HUES6 (cell line): ENCODE measurements around the gene ADORA1.

Source experiments
- H3K27ac ChIP-seq: 2 replicates; pipeline ENCODE4 v1.7.0; 2013; ENCODE audit warnings: low read depth, mild to moderate bottlenecking, low read length, inconsistent platforms
- H3K27me3 ChIP-seq: 2 replicates; pipeline ENCODE4 v1.6.1; 2013; ENCODE audit warnings: low read length; ENCODE audit not compliant: control insufficient read depth, insufficient read depth
- H3K36me3 ChIP-seq: 2 replicates; pipeline ENCODE4 v1.6.1; 2013; ENCODE audit warnings: low read length; ENCODE audit not compliant: control insufficient read depth, insufficient read depth
- H3K4me1 ChIP-seq: 2 replicates; pipeline ENCODE4 v1.6.1; 2013; ENCODE audit warnings: low read length; ENCODE audit not compliant: control insufficient read depth, insufficient read depth
- H3K4me3 ChIP-seq: 2 replicates; pipeline ENCODE4 v1.5.1; 2013; ENCODE audit warnings: low read depth, low read length
- H3K9ac ChIP-seq: one replicate; pipeline ENCODE4 v1.6.1; 2013; ENCODE audit warnings: mild to moderate bottlenecking, low read length
- H3K9me3 ChIP-seq: 2 replicates; pipeline ENCODE4 v1.6.1; 2013; ENCODE audit warnings: low read depth, low read length; ENCODE audit not compliant: control insufficient read depth, insufficient read depth

Gene ADORA1

GRCh38 chr1:203185585-203185984 lies 58.1 kb downstream of the ADORA1 start:
- no peak overlapping the region for H3K9ac ChIP-seq
- no peaks in the 10 kb centered on the region for H3K27me3 ChIP-seq
- no peak overlapping the region for H3K4me3 ChIP-seq
- no peaks in the 10 kb centered on the region for H3K9me3 ChIP-seq
- H3K27ac ChIP-seq, result no peak overlapping the region
- H3K36me3 ChIP-seq, result no peaks in the 10 kb centered on the region
- peaks cover 29% of the 10 kb centered on the region for H3K4me1 ChIP-seq

GRCh38 chr1:203186091-203186445 lies 58.5 kb downstream of the ADORA1 start:
- Histone ChIP-seq H3K27me3 (no peaks in the 10 kb centered on the region), H3K4me3 (no peak overlapping the region), H3K9me3 (no peaks in the 10 kb centered on the region), H3K9ac (no peak overlapping the region), H3K27ac (no peak overlapping the region), H3K4me1 (peaks cover 29% of the 10 kb centered on the region), H3K36me3 (no peaks in the 10 kb centered on the region)

GRCh38 chr1:203186446-203187303 lies 59.1 kb downstream of the ADORA1 start, which contains the start of gene CHI3L1:
CHI3L1 (minus strand) TSS chr1:203186704; CDS start chr1:203186623, 81 bp downstream.
- H3K9me3 ChIP-seq, result no peaks in the 10 kb centered on the region
- H3K36me3 ChIP-seq, result no peaks in the 10 kb centered on the region
- H3K4me3 ChIP-seq, result no peak within 1 kb of the TSS
- no peak within 1 kb of the TSS for H3K9ac ChIP-seq
- no peaks in the 10 kb centered on the region for H3K27me3 ChIP-seq
- H3K4me1 ChIP-seq, result peaks cover 29% of the 10 kb centered on the region
- H3K27ac ChIP-seq, result no peak within 1 kb of the TSS

GRCh38 chr1:203187304-203187685 lies 59.8 kb downstream of the ADORA1 start:
- H3K4me1 ChIP-seq, result peaks cover 24% of the 10 kb centered on the region

GRCh38 chr1:203187689-203188264 lies 60.3 kb downstream of the ADORA1 start:
- Histone ChIP-seq H3K4me1 (peaks cover 24% of the 10 kb centered on the region), H3K4me3 (no peak overlapping the region), H3K27ac (no peak overlapping the region)

More at GRCh38 chr1:203187304-203187685, 59.8 kb downstream of the ADORA1 start:
- H3K36me3 ChIP-seq, result no peaks in the 10 kb centered on the region
- no peak overlapping the region for H3K9ac ChIP-seq
- H3K9me3 ChIP-seq, result no peaks in the 10 kb centered on the region
- no peak overlapping the region for H3K4me3 ChIP-seq
- no peak overlapping the region for H3K27ac ChIP-seq
- H3K27me3 ChIP-seq, result no peaks in the 10 kb centered on the region

GRCh38 chr1:203188686-203189232 lies 61.2 kb downstream of the ADORA1 start:
- Histone ChIP-seq H3K4me1 (peaks cover 24% of the 10 kb centered on the region), H3K36me3 (no peaks in the 10 kb centered on the region), H3K9me3 (no peaks in the 10 kb centered on the region), H3K4me3 (no peak overlapping the region), H3K9ac (no peak overlapping the region), H3K27me3 (no peaks in the 10 kb centered on the region), H3K27ac (no peak overlapping the region)

More at GRCh38 chr1:203187689-203188264, 60.3 kb downstream of the ADORA1 start:
- Histone ChIP-seq H3K27me3 (no peaks in the 10 kb centered on the region), H3K9ac (no peak overlapping the region), H3K36me3 (no peaks in the 10 kb centered on the region), H3K9me3 (no peaks in the 10 kb centered on the region)

- Histone ChIP-seq H3K27me3 (no peaks in the 10 kb centered on the region), H3K9me3 (no peaks in the 10 kb centered on the region), H3K27ac (no peak overlapping the region), H3K4me1 (peaks cover 24% of the 10 kb centered on the region), H3K9ac (no peak overlapping the region), H3K36me3 (no peaks in the 10 kb centered on the region), H3K4me3 (no peak overlapping the region)
These were observed 62.4 kb downstream of the ADORA1 start for GRCh38 chr1:203189951-203190352.

- Histone ChIP-seq H3K27me3 (no peaks in the 10 kb centered on the region), H3K36me3 (no peaks in the 10 kb centered on the region), H3K4me3 (no peak overlapping the region)
These were observed 63.4 kb downstream of the ADORA1 start for GRCh38 chr1:203190949-203191348.

GRCh38 chr1:203196371-203196770 lies 68.8 kb downstream of the ADORA1 start:
- Histone ChIP-seq H3K9ac (no peak overlapping the region), H3K36me3 (no peaks in the 10 kb centered on the region), H3K9me3 (no peaks in the 10 kb centered on the region; the same call in 1 of the 2 replicates), H3K4me1 (peaks cover 7% of the 10 kb centered on the region; the same call in 1 of the 2 replicates), H3K27ac (no peak overlapping the region), H3K4me3 (no peak overlapping the region), H3K27me3 (0 out of 2 replicates have a peak, but pooled peaks cover 5% of the 10 kb centered on the region)

More at GRCh38 chr1:203190949-203191348, 63.4 kb downstream of the ADORA1 start:
- Histone ChIP-seq H3K9me3 (no peaks in the 10 kb centered on the region), H3K4me1 (peaks cover 15% of the 10 kb centered on the region), H3K9ac (no peak overlapping the region), H3K27ac (no peak overlapping the region)

- Histone ChIP-seq H3K4me3 (no peak overlapping the region), H3K9ac (no peak overlapping the region), H3K27me3 (0 out of 2 replicates have a peak, but pooled peaks cover 5% of the 10 kb centered on the region), H3K9me3 (no peaks in the 10 kb centered on the region; the same call in 1 of the 2 replicates), H3K4me1 (peaks cover 7% of the 10 kb centered on the region; the same call in 1 of the 2 replicates), H3K27ac (no peak overlapping the region), H3K36me3 (no peaks in the 10 kb centered on the region)
These were observed 70.1 kb downstream of the ADORA1 start for GRCh38 chr1:203197625-203198024.

- H3K36me3 ChIP-seq, result no peaks in the 10 kb centered on the region
- no peak overlapping the region for H3K27ac ChIP-seq
- H3K4me1 ChIP-seq, result peaks cover 7% of the 10 kb centered on the region; the same call in 1 of the 2 replicates
- H3K4me3 ChIP-seq, result no peak overlapping the region
- H3K27me3 ChIP-seq, result 0 out of 2 replicates have a peak, but pooled peaks cover 5% of the 10 kb centered on the region
- H3K9me3 ChIP-seq, result no peaks in the 10 kb centered on the region; the same call in 1 of the 2 replicates
- no peak overlapping the region for H3K9ac ChIP-seq
These were observed 71.5 kb downstream of the ADORA1 start for GRCh38 chr1:203199002-203199401.
